Aorta (tissue), 5 donors: ENCODE results near the gene GALNT2. TPM values are rescaled to one million over a fixed set of nuclear protein-coding genes. Genes with fewer than 3 reads are reported as not detected.
A peak's percentile ranks its signal among the peaks of the same experiment; 100 is the strongest.

Experiments
- ATAC-seq: fragments of 200-7000 bp; cut with Tn5 transposase; one replicate; pipeline ENCODE4 v1.9.1; 2022; ENCODE audit warnings: moderate library complexity; ENCODE audit not compliant: low FRiP score
- DNase-seq, 2 donors: peaks; one replicate each; pipeline ENCODE4 v3.0.0-alpha.2; 2020
- H3K27ac ChIP-seq, 2 donors: one replicate each; pipeline ENCODE4 v1.5.1; 2013; ENCODE audit warnings: low read length in 2 of 2, mild to moderate bottlenecking in 2 of 2, moderate library complexity in 2 of 2, control low read depth in 1 of 2, inconsistent platforms in 1 of 2, low read depth in 1 of 2
- H3K27me3 ChIP-seq, 2 donors: one replicate each; pipeline ENCODE4 v1.6.1; 2013; ENCODE audit warnings: control low read depth in 1 of 2, low read length in 1 of 2, mild to moderate bottlenecking in 1 of 2, moderate library complexity in 1 of 2; ENCODE audit not compliant: insufficient read depth in 2 of 2, control insufficient read depth in 1 of 2
- H3K36me3 ChIP-seq, 2 donors: one replicate each; pipeline ENCODE4 v1.6.1; 2013; ENCODE audit warnings: control low read depth in 1 of 2, low read length in 1 of 2, mild to moderate bottlenecking in 1 of 2; ENCODE audit not compliant: insufficient read depth in 2 of 2, control insufficient read depth in 1 of 2
- H3K4me1 ChIP-seq, 2 donors: one replicate each; pipeline ENCODE4 v1.6.1; 2013; ENCODE audit warnings: low read length in 2 of 2, control low read depth in 1 of 2, mild to moderate bottlenecking in 1 of 2, moderate library complexity in 1 of 2; ENCODE audit not compliant: insufficient read depth in 2 of 2, control insufficient read depth in 1 of 2
- H3K4me3 ChIP-seq, 2 donors: one replicate each; pipeline ENCODE4 v1.5.1; 2013; ENCODE audit warnings: low read length in 2 of 2, control low read depth in 1 of 2, mild to moderate bottlenecking in 1 of 2
- H3K9me3 ChIP-seq: one replicate; pipeline ENCODE4 v1.6.1; 2013; ENCODE audit warnings: mild to moderate bottlenecking, low read length; ENCODE audit not compliant: control insufficient read depth
- WGBS, 2 donors: extraction: QIAGEN DNeasy Blood & Tissue Kit; methylation state at CpG; one replicate each; pipeline ENCODE4 v1.1.7; 2013; 5-methylcytosine and 5-hydroxymethylcytosine counted together
- intact Hi-C, 2 donors: fragments of 100-400 bp; cut with DNase I; formaldehyde crosslinking; loops; one replicate each; pipeline versions ENCODE4 v1.14.2 to v1.15.0; 2022
- polyA plus RNA-seq, 2 donors: library from polyadenylated mRNA; stranded (reverse); fragments of 200-250 nt; gene quantifications; one replicate each; pipeline ENCODE4 v1.2.3, GENCODE V29; 2013
- total RNA-seq, 2 donors: library from RNA; stranded (reverse); fragmentation: NEBNext Ultra II Directional; extraction: Animal tissue kit (Norgen Biotek cat#: 25700); gene quantifications; one replicate each; pipeline ENCODE4 v1.2.1, GENCODE V29; 2021
- donor health status: healthy with polysubstance abuse.
- donor health status: Bipolar disorder and iron deficiency.
- donor health status: DM: no; HTN: no; CAD: no.
- donor health status: DM: no; HTN: no; CAD: no.
- donor health status: DM: yes; HTN: yes; CAD: no.

GALNT2 gene
- total and polyA plus RNA-seq, 4 donors, result 29.1 to 116 (median 105) TPM

GRCh38 chr1:230100932-230101331 lies 33.9 kb downstream of the GALNT2 start:
- H3K9me3 ChIP-seq, result no peaks in the 10 kb centered on the region
- no peaks in the 10 kb centered on the region for H3K27me3 ChIP-seq
- DNase-seq, result no peak
- H3K4me1 ChIP-seq, result peaks cover 8 to 10% of the 10 kb centered on the region in 2 donors
- no peak overlapping the region for H3K27ac ChIP-seq
- H3K36me3 ChIP-seq, result peaks cover 0 to 2% of the 10 kb centered on the region in 2 donors
- ATAC-seq, result no peak
- intact Hi-C loops, result loop anchor here in 1 of 2 donors (5.0 to 10.0 kb wide), 2 partner anchors 34 to 114 kb away; partner anchors contain the start of gene GALNT2
- 88 to 90% methylated on average over 3 of the region's 3 CpGs for whole genome bisulfite sequencing, 2 donors
- no peak overlapping the region for H3K4me3 ChIP-seq

- 9 to 13% methylated on average over 2 of the region's 2 CpGs for WGBS, 2 donors
- peaks cover 8 to 14% of the 10 kb centered on the region in 2 donors for H3K4me1 ChIP-seq
- H3K4me3 ChIP-seq, result no peak overlapping the region
- DNase-seq (no peak), ATAC-seq (no peak)
- H3K36me3 ChIP-seq, result peaks cover 0 to 2% of the 10 kb centered on the region in 2 donors
- intact Hi-C loops, result loop anchor here in 1 of 2 donors (5.0 to 10.0 kb wide), 2 partner anchors 34 to 113 kb away; partner anchors contain the start of gene GALNT2
- no peaks in the 10 kb centered on the region for H3K9me3 ChIP-seq
- no peaks in the 10 kb centered on the region for H3K27me3 ChIP-seq
- no peak overlapping the region for H3K27ac ChIP-seq
These were observed 34.5 kb downstream of the GALNT2 start for GRCh38 chr1:230101556-230101955.

DNA sequence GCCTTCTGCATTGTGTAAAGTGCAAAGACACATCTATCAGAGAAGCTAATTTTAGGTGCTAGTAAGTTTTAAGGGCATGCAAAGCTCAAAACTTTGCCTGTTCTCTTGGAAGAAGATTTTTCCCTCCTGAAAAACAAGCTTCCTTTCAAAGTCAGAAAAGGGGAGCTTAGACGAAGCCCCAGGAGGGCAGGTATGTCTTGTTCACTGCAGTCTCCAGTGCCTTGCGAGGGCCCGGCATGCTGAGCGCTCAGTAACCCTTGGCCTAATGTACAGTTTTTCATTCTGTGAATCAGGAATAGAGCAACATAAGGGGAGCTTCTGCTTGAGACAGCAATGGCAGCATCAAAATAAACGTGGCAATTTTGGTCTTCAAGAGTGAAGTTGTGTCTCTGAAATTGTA lies 35.0 kb downstream of the GALNT2 start:
- peaks cover 0 to 2% of the 10 kb centered on the region in 2 donors for H3K36me3 ChIP-seq
- peak overlapping the region in 1 of 2 donors; percentile 2 for H3K27ac ChIP-seq
- H3K4me1 ChIP-seq, result peaks cover 8 to 15% of the 10 kb centered on the region in 2 donors
- no peak for ATAC-seq
- 77 to 82% methylated on average over 5 of the region's 5 CpGs for WGBS, 2 donors
- H3K27me3 ChIP-seq, result no peaks in the 10 kb centered on the region
- H3K4me3 ChIP-seq, result no peak overlapping the region
- no peak for DNase-seq
- no peaks in the 10 kb centered on the region for H3K9me3 ChIP-seq
- intact Hi-C loops, result loop anchor here in 1 of 2 donors (5.0 to 10.0 kb wide), 2 partner anchors 35 to 113 kb away; partner anchors contain the start of gene GALNT2

GRCh38 chr1:230102472-230102871 lies 35.4 kb downstream of the GALNT2 start:
- Histone ChIP-seq H3K27ac (no peak overlapping the region), H3K36me3 (peaks cover 0 to 2% of the 10 kb centered on the region in 2 donors), H3K4me3 (no peak overlapping the region), H3K9me3 (no peaks in the 10 kb centered on the region), H3K27me3 (no peaks in the 10 kb centered on the region), H3K4me1 (peaks cover 8 to 15% of the 10 kb centered on the region in 2 donors)
- DNase-seq (no peak), ATAC-seq (no peak)
- intact Hi-C loops, result loop anchor here in 1 of 2 donors (5.0 to 10.0 kb wide), 2 partner anchors 35 to 112 kb away; partner anchors contain the start of gene GALNT2
- 94% methylated on average over 4 of the region's 4 CpGs for WGBS, 2 donors

DNA sequence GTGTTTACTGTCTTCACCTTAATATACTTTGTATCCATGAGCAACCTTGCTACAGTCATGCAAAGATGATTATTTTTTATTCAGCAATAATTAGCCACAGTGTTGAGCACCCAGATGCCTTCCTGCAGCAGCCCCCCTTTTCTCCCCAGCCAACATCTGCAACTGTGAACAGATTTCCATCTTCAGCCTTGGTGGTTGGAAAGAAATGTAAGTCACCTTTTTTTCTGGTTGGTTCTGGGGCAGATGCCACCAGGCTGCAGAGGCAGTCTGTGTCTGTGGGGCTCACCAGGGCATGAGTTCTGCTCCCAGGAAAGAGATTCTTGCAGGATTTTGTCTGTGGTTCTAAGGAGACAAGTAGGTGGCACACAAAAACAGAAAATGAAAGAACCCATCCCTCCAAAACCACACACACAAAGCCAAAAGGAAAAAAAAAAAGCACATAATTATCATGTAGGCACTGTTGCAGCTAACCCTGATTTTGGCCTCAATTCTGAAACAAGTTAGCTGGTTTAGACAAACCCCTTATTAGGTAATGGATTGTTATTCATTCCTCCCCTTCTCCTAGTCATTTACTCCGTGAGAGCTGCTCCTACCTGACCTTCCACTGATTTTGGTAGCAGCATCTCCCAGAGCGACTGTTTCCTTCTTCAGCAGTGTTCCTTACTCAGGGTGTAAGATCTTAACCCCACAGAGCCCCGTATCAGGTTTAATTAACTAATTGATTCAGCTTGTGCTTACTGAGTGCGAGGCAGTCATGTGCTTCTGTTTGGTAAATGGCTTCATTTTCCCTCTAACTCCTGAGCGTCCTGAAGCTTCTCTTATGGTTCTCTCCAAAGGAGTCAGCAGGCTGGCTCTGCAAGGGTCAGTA lies 36.5 kb downstream of the GALNT2 start:
- 36 to 41% methylated on average over 5 of the region's 5 CpGs for WGBS, 2 donors
- Histone ChIP-seq H3K9me3 (no peaks in the 10 kb centered on the region), H3K27ac (peak overlapping the region in 1 of 2 donors; percentile 70), H3K4me3 (no peak overlapping the region), H3K36me3 (peaks cover 0 to 2% of the 10 kb centered on the region in 2 donors), H3K4me1 (peaks cover 8 to 15% of the 10 kb centered on the region in 2 donors), H3K27me3 (no peaks in the 10 kb centered on the region)
- ATAC-seq (no peak), DNase-seq (no peak)
- intact Hi-C loops, result loop anchor here (2.0 to 10.0 kb wide), 3 partner anchors 19 to 111 kb away; partner anchors contain the start of gene GALNT2 (in 1 of the 2)

GRCh38 chr1:230104395-230105244 lies 37.6 kb downstream of the GALNT2 start:
- ATAC-seq (peak; percentile 91), DNase-seq (peak; percentile 98 to 100)
- intact Hi-C loops, result loop anchor here (2.0 to 10.0 kb wide), 4 partner anchors 20 to 113 kb away; partner anchors contain the start of gene GALNT2 (in 2 of the 2)
- no peaks in the 10 kb centered on the region for H3K27me3 ChIP-seq
- no peak overlapping the region for H3K4me3 ChIP-seq
- no peaks in the 10 kb centered on the region for H3K9me3 ChIP-seq
- peaks cover 8 to 15% of the 10 kb centered on the region in 2 donors for H3K4me1 ChIP-seq
- peak overlapping the region; percentile 18 to 99 for H3K27ac ChIP-seq
- no peaks in the 10 kb centered on the region for H3K36me3 ChIP-seq
- WGBS, 2 donors, result 8% methylated on average over 19 of the region's 19 CpGs

DNA sequence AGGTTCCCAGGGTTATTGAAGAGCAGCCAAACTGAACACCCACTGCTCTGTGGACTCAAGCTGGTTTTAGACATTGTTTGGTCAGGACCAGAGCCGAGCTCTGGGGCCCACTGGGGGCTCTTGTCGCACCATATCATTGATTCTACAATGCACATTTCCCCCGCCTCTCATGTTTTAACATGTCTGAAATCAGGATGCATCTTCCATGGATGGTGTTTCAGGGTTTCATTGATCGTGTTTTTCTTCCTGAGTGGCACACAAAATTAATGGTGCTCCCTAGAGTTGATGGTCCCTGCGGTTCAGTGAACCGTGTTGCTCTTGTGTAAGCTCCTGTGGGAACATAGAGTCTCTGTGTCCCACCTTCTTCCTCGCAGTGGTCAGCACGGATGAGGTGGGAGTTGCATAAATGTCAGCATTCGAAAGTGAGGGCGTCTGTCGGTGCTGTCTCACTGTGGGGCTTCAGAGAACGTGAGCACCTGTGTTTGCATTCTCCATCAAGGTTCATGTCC lies 38.3 kb downstream of the GALNT2 start:
- H3K36me3 ChIP-seq, result no peaks in the 10 kb centered on the region
- H3K27ac ChIP-seq, result peak overlapping the region; percentile 18 to 99
- H3K4me3 ChIP-seq, result no peak overlapping the region
- intact Hi-C loops, result loop anchor here (2.0 to 10.0 kb wide), 4 partner anchors 20 to 112 kb away; partner anchors contain the start of gene GALNT2 (in 1 of the 2)
- H3K9me3 ChIP-seq, result no peaks in the 10 kb centered on the region
- H3K27me3 ChIP-seq, result no peaks in the 10 kb centered on the region
- ATAC-seq (no peak), DNase-seq (no peak)
- peaks cover 8 to 15% of the 10 kb centered on the region in 2 donors for H3K4me1 ChIP-seq
- 37 to 49% methylated on average over 12 of the region's 12 CpGs for whole genome bisulfite sequencing, 2 donors
